Measurements from ENCODE around the gene PKDCC.
"Not testable (repeated sequence)": the region's sequence is repeated elsewhere in the genome, so short reads cannot be mapped to it uniquely, and the experiment has no call there.

Gene PKDCC

DNA sequence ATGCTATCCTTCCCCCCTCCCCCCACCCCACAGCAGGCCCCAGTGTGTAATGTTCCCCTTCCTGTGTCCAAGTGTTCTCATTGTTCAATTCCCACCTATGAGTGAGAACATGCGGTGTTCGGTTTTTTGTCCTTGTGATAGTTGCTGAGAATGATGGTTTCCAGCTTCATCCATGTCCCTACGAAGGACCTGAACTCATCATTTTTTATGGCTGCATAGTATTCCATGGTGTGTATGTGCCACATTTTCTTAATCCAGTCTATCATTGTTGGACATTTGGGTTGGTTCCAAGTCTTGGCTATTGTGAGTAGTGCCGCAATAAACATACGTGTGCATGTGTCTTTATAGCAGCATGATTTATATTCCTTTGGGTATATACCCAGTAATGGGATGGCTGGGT, 17.9 kb downstream of the PKDCC start:
- DNase-seq: not testable (repeated sequence)

GRCh38 chr2:42067001-42067400, 19.2 kb downstream of the PKDCC start:
- not testable (repeated sequence) for DNase-seq

- no peak for DNase-seq
Measured at GRCh38 chr2:42067521-42067920, 19.7 kb downstream of the PKDCC start.

- DNase-seq: no peak
Measured at GRCh38 chr2:42068571-42069178, 20.9 kb downstream of the PKDCC start.

GRCh38 chr2:42069568-42069967, 21.7 kb downstream of the PKDCC start:
- no peak for DNase-seq

DNA sequence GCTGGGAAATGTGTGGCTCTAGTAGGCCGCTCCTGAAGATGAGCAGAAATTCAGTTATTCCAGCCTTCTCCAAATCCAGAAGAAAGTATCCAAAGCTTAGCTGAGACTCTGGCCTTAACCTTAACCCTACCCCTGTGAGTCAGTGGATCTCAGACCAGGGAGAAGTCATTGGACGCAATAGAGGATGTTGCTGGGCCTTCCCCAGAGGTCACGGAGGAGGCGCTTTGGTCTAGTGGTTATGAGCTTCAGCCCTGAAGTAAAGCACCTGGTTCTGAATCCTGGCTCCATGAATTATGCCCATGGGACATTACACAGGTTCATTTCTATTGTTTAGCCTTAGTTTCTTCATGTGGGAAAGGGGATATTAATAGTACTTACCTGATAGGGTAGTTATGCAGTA, 24.0 kb downstream of the PKDCC start:
- DNase-seq: no peak

- no peak for DNase-seq
Measured at GRCh38 chr2:42072349-42073118, 24.7 kb downstream of the PKDCC start.

DNA sequence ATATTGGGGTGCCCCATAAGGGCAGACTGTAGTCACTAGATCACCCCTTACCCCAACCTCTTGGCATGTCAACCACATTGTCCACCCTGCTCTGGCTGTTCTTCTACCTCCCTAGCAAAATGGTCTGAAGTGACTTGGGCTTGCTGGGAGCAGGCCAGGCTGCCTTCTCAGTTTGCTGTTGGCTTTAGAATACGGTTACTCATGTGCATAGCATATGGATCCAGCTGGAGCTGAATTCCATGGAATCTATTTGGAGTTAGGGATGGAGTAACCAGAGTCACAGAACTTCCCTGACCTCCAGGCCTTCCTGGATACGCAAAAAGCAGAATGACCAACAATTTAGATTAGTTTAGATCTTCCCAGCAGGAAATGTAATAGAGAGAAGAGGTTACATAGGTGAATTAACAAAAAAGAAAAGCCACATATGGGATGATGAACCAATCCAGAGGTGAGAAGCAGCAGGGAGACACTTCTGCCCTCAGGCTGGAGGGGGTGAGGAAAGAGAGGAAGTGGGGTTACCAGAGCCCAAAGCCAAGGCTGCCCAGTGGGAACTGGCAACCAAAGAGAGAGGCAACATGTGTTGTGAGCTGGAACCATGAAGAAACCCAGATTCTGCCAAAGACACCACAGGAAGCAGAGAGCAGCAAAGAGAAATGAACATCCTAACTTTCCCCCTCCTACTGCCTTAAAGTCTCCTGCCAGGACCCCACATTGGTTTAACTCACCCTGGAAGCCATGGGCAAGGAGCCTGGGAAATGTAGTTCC, 26.1 kb downstream of the PKDCC start:
- DNase-seq: no peak

- no peak for DNase-seq
Measured at GRCh38 chr2:42074661-42075060, 26.8 kb downstream of the PKDCC start.

DNA sequence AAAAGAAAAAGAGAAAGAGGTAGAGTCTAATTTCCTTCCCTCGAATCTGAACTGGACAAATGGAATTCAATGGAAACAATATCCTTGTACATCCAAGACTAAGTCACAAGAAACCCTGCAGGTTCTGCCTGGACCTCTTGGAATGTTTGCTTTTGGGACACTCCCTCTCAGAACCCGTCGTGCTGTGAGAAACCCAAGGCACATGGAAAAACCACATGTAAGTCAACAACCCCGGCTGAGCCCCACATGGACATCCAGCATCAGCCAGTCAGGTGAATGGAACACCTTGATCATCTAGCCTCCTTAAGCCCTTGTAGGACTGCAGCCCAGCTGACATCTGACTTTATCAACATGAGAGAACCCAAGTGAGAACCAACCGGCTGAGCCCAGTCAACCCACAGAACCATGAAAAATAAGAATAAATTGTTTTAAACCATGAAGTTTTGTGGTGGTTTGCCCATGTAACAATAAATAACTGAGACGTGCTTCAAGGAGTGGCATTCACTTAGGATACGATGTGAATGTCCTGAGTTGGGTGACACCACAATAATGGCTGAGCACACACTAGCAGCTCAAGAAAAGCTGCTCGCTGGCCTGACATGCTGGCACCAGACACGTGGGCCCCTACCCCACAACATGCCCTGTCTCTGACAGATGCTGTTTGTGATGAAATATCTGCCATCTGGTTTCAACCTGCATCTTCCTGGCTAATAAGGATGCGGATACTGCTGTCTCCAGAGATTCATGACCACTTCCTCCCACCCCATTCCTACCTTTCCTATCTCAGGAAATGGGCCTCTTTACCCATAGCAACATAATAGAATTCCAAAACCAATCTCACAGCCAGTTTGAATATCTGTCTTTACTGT, 28.8 kb downstream of the PKDCC start:
- DNase-seq: no peak

- DNase-seq: no peak
Measured at GRCh38 chr2:42077343-42077742, 29.5 kb downstream of the PKDCC start.

DNA sequence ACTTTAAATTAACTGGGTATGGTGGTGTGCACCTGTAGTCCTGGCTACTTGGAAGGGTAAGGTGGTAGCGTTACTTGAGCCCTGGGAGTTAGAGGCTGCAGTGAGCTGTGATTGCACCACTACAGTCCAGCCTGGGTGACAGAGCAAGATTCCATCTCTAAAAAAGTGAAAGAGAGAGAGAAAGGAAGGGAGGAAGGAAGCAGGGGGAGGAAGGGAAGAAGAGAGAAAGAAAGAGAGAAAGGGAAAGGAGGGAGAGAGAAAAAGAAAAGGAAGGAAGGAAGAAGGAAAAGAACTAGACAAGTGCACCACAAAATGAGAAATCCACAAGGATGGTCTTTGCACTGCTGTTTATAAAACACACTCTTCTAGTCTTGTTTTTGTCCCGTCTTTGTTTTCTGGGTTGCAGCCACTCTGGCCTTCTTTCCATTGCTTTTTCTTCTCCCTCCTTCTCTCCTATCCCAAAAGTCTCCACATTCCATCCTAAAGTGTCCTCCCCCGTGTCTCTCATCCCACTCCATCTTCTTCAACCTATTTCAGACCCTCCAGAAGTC, 32.0 kb downstream of the PKDCC start:
- DNase-seq: no peak

DNA sequence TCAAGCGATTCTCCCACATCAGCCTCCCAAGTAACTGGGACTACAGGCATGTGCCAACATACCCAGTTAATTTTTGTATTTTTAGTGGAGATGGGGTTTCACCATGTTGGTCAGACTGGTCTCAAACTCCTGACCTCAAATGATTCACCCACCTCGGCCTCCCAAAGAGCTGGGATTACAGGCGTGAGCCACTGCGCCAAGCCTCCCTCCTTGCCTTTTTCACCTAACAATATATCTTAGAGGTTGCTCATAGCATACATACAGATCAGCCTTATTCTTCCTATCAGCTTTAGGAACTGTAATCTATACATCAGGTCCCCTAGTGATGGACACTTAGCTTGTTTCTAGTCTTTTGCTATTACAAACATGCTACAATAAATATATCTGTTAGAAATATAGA, 33.3 kb downstream of the PKDCC start:
- not testable (repeated sequence) for DNase-seq

DNA sequence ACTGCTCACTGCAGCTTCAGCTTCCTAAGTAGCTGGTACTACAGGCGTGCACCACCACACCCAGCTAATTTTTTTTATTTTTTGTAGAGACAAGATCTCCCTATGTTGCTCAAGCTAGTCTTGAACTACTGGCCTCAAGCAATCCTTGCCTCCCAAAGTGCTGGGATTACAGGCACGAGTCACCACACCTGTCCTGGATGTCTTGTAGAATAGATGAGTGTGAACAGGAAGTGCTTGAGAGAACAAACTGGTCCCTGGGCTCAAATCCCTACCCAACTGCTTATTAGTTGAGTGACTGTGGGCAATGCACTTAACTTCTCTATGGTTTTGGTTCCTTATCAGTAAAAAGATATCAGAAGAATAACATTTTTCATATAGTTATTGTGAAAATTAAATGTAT, 34.2 kb downstream of the PKDCC start:
- no peak for DNase-seq

- DNase-seq: no peak
Measured at GRCh38 chr2:42084231-42084671, 36.4 kb downstream of the PKDCC start.

DNA sequence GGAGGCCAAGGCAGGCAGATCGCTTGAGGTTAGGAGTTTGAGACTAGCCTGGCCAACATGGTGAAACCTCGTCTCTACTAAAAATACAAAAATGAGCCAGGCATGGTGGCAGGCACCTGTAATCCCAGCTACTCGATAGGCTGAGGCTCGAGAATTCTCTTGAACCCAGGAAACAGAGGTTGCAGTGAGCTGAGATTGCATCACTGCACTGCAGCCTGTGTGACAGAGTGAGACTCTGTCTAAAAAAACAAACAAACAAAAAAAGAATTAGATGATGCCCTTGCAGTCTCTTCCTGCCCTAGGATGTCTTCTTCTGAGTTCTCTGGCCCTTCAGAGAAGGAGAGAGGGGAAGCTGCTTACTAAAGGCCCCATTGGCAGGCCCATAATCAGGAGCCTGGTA, 37.2 kb downstream of the PKDCC start:
- not testable (repeated sequence) for DNase-seq

DNA sequence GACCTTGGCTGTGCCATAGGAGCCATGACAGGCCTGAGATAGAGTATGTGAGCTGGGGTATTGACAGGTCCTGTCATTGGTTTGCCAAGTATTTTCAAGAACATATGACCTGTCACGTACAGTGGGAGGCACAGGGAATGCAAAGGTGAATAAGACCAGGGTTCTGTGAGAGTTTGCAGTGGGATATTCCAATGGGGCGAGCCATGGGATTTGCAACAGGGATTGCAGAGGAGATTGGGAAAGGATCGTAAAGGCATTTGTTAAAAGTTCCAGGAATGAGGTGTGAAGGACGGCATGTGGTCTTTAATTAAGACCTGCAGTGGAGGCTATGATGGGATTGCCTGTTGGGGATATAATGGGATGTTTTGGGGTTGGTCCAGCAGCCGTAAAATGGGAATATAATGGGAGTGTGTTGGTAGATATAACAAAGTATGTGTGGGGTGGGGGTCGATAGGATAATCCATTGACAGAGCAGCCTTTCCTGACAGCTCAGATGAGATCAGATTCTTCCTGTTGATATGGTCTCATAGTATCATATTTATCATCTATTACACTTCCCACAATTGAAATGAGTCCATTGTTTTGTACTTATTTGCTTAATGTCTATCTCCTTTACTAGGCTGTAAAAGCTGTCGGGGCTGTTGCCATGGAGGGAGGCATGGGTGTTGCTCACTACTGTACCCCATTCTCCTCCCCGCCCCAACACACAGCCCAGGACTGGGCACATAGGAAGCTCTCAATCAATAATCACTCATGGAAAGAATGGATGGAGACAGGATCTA, 38.1 kb downstream of the PKDCC start:
- DNase-seq: no peak

- peak; percentile 56 for DNase-seq
Measured at GRCh38 chr2:42086500-42086953, 38.7 kb downstream of the PKDCC start.

- no peak for DNase-seq
Measured at GRCh38 chr2:42087137-42087856, 39.5 kb downstream of the PKDCC start.

DNA sequence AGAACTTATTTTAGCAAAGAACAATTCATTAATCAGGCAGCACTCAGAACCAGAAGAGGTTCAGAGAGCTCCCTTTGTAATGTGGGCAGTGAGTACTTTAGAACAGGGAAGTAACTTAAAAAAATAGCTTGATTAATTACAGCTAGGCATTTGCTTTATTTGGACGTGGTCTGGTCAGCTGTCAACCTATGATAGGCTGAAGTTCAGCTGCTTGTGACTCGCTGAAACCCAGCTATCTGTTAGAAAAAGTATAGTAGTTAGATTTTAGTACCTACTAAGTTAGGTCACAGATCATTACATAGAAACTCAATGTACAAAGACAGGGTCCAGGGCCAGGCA, 40.0 kb downstream of the PKDCC start:
- no peak for DNase-seq

GRCh38 chr2:42089340-42089925, 41.6 kb downstream of the PKDCC start:
- no peak for DNase-seq
